ENCODE measurements around the gene GALNT18.

The GALNT18 gene

DNA sequence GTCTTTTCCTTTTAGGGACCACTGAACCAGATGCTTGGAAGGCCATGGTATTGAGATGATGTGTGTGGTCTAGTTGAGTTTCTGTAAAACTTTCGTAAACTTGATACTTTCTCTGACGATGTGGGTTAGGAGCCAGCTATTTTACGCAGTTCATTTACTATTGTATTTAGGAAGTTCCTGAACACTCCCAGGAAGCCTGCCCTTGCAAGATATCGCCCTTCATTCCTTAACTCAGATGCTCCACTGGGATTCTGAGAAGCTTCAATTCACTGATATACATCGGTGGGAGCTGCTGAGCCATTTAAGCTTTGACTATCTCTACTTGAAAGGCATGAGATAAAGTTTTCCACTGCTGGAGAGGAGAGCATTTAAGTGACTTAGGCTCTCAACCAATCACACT, 390.0 kb downstream of the GALNT18 start:
- Histone ChIP-seq H3K4me3 (replicated peaks; ENCODE audit: insufficient read depth, low read length) (no peak overlapping the region), H3K27me3 (ENCODE audit: insufficient read depth, poor library complexity, severe bottlenecking) (peaks cover 2% of the 10 kb centered on the region), H3K27ac (replicated peaks) (no peak overlapping the region)
- DNase-seq (ENCODE audit: low read depth in 1 of 2, low spot score in 1 of 2) = no peak
- TF ChIP-seq SPI1 (IDR thresholded peaks at IDR 0.05; ENCODE audit: borderline replicate concordance, low read depth) = no peak

- Histone ChIP-seq H3K27me3 (ENCODE audit: insufficient read depth, poor library complexity, severe bottlenecking) (peaks cover 2% of the 10 kb centered on the region), H3K4me3 (replicated peaks; ENCODE audit: insufficient read depth, low read length) (no peak overlapping the region), H3K27ac (replicated peaks) (no peak overlapping the region)
- TF ChIP-seq, protein P1, sequence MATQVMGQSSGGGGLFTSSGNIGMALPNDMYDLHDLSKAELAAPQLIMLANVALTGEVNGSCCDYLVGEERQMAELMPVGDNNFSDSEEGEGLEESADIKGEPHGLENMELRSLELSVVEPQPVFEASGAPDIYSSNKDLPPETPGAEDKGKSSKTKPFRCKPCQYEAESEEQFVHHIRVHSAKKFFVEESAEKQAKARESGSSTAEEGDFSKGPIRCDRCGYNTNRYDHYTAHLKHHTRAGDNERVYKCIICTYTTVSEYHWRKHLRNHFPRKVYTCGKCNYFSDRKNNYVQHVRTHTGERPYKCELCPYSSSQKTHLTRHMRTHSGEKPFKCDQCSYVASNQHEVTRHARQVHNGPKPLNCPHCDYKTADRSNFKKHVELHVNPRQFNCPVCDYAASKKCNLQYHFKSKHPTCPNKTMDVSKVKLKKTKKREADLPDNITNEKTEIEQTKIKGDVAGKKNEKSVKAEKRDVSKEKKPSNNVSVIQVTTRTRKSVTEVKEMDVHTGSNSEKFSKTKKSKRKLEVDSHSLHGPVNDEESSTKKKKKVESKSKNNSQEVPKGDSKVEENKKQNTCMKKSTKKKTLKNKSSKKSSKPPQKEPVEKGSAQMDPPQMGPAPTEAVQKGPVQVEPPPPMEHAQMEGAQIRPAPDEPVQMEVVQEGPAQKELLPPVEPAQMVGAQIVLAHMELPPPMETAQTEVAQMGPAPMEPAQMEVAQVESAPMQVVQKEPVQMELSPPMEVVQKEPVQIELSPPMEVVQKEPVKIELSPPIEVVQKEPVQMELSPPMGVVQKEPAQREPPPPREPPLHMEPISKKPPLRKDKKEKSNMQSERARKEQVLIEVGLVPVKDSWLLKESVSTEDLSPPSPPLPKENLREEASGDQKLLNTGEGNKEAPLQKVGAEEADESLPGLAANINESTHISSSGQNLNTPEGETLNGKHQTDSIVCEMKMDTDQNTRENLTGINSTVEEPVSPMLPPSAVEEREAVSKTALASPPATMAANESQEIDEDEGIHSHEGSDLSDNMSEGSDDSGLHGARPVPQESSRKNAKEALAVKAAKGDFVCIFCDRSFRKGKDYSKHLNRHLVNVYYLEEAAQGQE (IDR thresholded peaks at IDR 0.05; ENCODE audit: insufficient replicate concordance, low read depth) = no peak
- TF ChIP-seq SPI1 (IDR thresholded peaks at IDR 0.05; ENCODE audit: borderline replicate concordance, low read depth) = no peak
- no peak for TF ChIP-seq POLR2AphosphoS5 (IDR thresholded peaks at IDR 0.05; ENCODE audit: low read depth)
- no peak for TF ChIP-seq GABPA (IDR thresholded peaks at IDR 0.05; ENCODE audit: low read depth)
- TF ChIP-seq CTCF (IDR thresholded peaks at IDR 0.05; ENCODE audit: insufficient read depth, low read length) = no peak
- peak in 1 of 2 experiments; percentile 4 for DNase-seq (ENCODE audit: low read depth in 1 of 2, low spot score in 1 of 2)
Observed at GRCh38 chr11:11230802-11231562, 390.8 kb downstream of the GALNT18 start.

GRCh38 chr11:11230087-11230486, 391.7 kb downstream of the GALNT18 start:
- TF ChIP-seq, protein P1 (IDR thresholded peaks at IDR 0.05; ENCODE audit: insufficient replicate concordance, low read depth) = no peak
- TF ChIP-seq SPI1 (IDR thresholded peaks at IDR 0.05; ENCODE audit: borderline replicate concordance, low read depth) = no peak
- TF ChIP-seq POLR2AphosphoS5 (IDR thresholded peaks at IDR 0.05; ENCODE audit: low read depth) = no peak
- no peak for TF ChIP-seq GABPA (IDR thresholded peaks at IDR 0.05; ENCODE audit: low read depth)
- TF ChIP-seq CTCF (IDR thresholded peaks at IDR 0.05; ENCODE audit: insufficient read depth, low read length) = no peak
- Histone ChIP-seq H3K4me3 (replicated peaks; ENCODE audit: insufficient read depth, low read length) (no peak overlapping the region), H3K27me3 (ENCODE audit: insufficient read depth, poor library complexity, severe bottlenecking) (peaks cover 2% of the 10 kb centered on the region), H3K27ac (replicated peaks) (no peak overlapping the region)
- DNase-seq (ENCODE audit: low read depth in 1 of 2, low spot score in 1 of 2) = no peak

DNA sequence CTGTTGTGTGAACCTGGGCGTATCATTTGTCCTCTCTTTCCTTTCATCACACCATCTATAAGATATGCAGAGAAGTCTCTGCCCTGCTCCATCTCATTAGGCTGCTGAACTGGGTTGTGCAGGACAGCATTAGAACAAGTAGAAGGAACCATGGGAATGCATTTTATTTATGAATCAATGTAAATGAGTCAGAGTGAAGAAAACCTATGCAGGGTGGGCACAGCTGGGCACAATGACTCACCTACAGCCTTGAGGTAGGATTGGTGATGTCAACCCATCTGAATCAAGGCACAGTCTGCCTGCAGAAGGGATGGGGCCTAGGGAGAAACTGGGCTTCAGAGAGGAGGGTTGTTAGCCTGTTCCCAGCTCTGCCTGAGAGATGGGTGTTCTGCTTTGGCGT, 392.2 kb downstream of the GALNT18 start:
- H3K4me3 ChIP-seq (replicated peaks; ENCODE audit: insufficient read depth, low read length) = no peak overlapping the region
- H3K27me3 ChIP-seq (ENCODE audit: insufficient read depth, poor library complexity, severe bottlenecking) = peaks cover 2% of the 10 kb centered on the region
- no peak overlapping the region for H3K27ac ChIP-seq (replicated peaks)
- DNase-seq (ENCODE audit: low read depth in 1 of 2, low spot score in 1 of 2) = no peak
- TF ChIP-seq SPI1 (IDR thresholded peaks at IDR 0.05; ENCODE audit: borderline replicate concordance, low read depth) (no peak), GABPA (IDR thresholded peaks at IDR 0.05; ENCODE audit: low read depth) (no peak), POLR2AphosphoS5 (IDR thresholded peaks at IDR 0.05; ENCODE audit: low read depth) (no peak), CTCF (IDR thresholded peaks at IDR 0.05; ENCODE audit: insufficient read depth, low read length) (no peak)
- TF ChIP-seq, protein P1 (IDR thresholded peaks at IDR 0.05; ENCODE audit: insufficient replicate concordance, low read depth) = no peak
